Activated T-helper 17 cell treated with anti-CD3 and anti-CD28 coated beads, Interleukin-2, amount 50 U/mL, for 72 hours (primary cell): ENCODE data around the gene LCN9. TPM values are rescaled to one million over a fixed set of nuclear protein-coding genes. Genes with fewer than 3 reads are reported as not detected.
"Not testable (repeated sequence)": the region's sequence is repeated elsewhere in the genome, so short reads cannot be mapped to it uniquely, and the experiment has no call there.

ENCODE experiments used
- ATAC-seq: fragments of 150-1000 bp; cut with Tn5 transposase; replicated peaks from 2 replicates; pipeline ENCODE4 v1.10.0; 2021; ENCODE audit warnings: mild to moderate bottlenecking, moderate library complexity
- H3K27ac Mint-ChIP-seq: one replicate; pipeline ENCODE4 v1.8.0; 2022; ENCODE audit warnings: mixed read lengths
- H3K27me3 Mint-ChIP-seq: one replicate; pipeline ENCODE4 v1.8.0; 2022; ENCODE audit warnings: mixed read lengths
- H3K36me3 Mint-ChIP-seq: one replicate; pipeline ENCODE4 v1.8.0; 2022; ENCODE audit warnings: low read depth, mild to moderate bottlenecking, mixed read lengths
- H3K4me1 Mint-ChIP-seq: one replicate; pipeline ENCODE4 v1.8.0; 2022; ENCODE audit warnings: mixed read lengths
- H3K4me3 Mint-ChIP-seq: one replicate; pipeline ENCODE4 v1.8.0; 2022; ENCODE audit warnings: mild to moderate bottlenecking, mixed read lengths
- H3K9me3 Mint-ChIP-seq: one replicate; pipeline ENCODE4 v1.8.0; 2022; ENCODE audit warnings: mixed read lengths
- total RNA-seq, 2 donors: library from RNA; stranded (reverse); gene quantifications; one replicate each; pipeline ENCODE4 v1.2.3, GENCODE V29; 2022

LCN9 gene
- total RNA-seq, 2 donors from 2014 or later: not detected

GRCh38 chr9:135632841-135633240 lies 30.3 kb upstream of the LCN9 start:
- Mint-ChIP-seq H3K27ac (no peak overlapping the region), H3K36me3 (no peaks in the 10 kb centered on the region), H3K4me1 (no peaks in the 10 kb centered on the region), H3K4me3 (no peak overlapping the region), H3K27me3 (peaks cover 39% of the 10 kb centered on the region), H3K9me3 (peaks cover 3% of the 10 kb centered on the region)
- ATAC-seq: no peak

DNA sequence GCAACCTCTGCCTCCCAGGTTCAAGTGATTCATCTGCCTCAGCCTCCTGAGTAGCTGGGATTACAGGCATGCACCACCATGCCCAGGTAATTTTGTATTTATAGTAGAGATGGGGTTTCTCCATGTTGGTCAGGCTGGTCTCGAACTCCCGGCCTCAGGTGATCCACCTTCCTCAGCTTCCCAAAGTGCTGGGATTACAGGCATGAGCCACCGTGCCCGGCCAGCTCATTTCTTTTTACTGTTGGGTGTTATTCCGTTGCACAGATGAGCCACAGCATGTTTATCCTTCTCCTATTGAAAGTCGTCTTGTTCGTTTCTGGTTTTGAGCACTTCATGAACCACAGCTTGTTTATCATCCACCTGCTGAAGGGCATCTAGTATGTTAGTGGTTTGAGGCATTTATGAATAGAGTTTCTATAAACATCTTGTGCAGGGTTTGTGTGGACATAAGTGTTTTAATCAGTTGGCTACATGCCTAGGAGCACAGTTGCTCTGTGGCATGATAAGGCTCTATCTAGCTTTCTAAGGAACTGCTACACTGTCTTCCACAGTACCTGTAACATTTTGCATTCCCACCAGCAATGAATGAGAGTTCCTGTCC lies 26.1 kb upstream of the LCN9 start:
- H3K27ac Mint-ChIP-seq, H3K36me3 Mint-ChIP-seq, ATAC-seq, H3K9me3 Mint-ChIP-seq, H3K4me1 Mint-ChIP-seq, H3K4me3 Mint-ChIP-seq: not testable (repeated sequence)
- H3K27me3 Mint-ChIP-seq: peaks cover 42% of the 10 kb centered on the region

GRCh38 chr9:135639196-135639595 lies 23.9 kb upstream of the LCN9 start, which contains the start of gene GLT6D1:
Gene GLT6D1 (minus strand): TSS chr9:135639540. CDS start chr9:135639187, 353 bp downstream.
- ATAC-seq: no peak
- H3K4me1 Mint-ChIP-seq: no peaks in the 10 kb centered on the region
- H3K36me3 Mint-ChIP-seq: no peaks in the 10 kb centered on the region
- H3K27me3 Mint-ChIP-seq: peaks cover 47% of the 10 kb centered on the region
- H3K27ac Mint-ChIP-seq: no peak within 1 kb of the TSS
- H3K4me3 Mint-ChIP-seq: no peak within 1 kb of the TSS
- peaks cover 7% of the 10 kb centered on the region for H3K9me3 Mint-ChIP-seq

DNA sequence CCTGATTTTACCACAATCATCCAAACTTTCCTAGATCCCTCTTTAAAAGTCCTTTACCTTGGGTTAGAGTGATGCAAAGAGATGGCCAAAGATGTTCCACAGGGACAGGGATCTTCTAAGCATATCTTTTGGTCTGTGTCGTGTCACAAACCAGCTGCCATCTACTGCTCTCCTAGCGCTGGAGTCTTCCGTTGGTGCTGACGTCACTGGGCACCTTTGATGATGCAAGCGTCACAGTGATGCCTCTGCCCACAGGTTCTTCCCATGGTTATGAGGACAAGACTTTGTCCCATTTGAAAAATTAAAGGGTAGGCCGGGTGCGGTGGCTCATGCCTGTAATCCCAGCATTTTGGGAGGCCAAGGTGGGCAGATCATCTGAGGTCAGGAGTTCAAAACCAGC lies 22.1 kb upstream of the LCN9 start:
- peaks cover 19% of the 10 kb centered on the region for H3K9me3 Mint-ChIP-seq
- H3K4me1 Mint-ChIP-seq: no peaks in the 10 kb centered on the region
- ATAC-seq: no peak
- no peak overlapping the region for H3K27ac Mint-ChIP-seq
- H3K27me3 Mint-ChIP-seq: peaks cover 33% of the 10 kb centered on the region
- no peak overlapping the region for H3K4me3 Mint-ChIP-seq
- no peaks in the 10 kb centered on the region for H3K36me3 Mint-ChIP-seq

- no peak overlapping the region for H3K27ac Mint-ChIP-seq
- H3K36me3 Mint-ChIP-seq: no peaks in the 10 kb centered on the region
- H3K9me3 Mint-ChIP-seq: peaks cover 19% of the 10 kb centered on the region
- no peak for ATAC-seq
- no peak overlapping the region for H3K4me3 Mint-ChIP-seq
- no peaks in the 10 kb centered on the region for H3K4me1 Mint-ChIP-seq
- H3K27me3 Mint-ChIP-seq: peaks cover 28% of the 10 kb centered on the region
Measured at GRCh38 chr9:135641745-135642144, 21.4 kb upstream of the LCN9 start.

GRCh38 chr9:135644631-135645218 lies 18.4 kb upstream of the LCN9 start:
- no peak for ATAC-seq
- peaks cover 16% of the 10 kb centered on the region for H3K27me3 Mint-ChIP-seq
- H3K9me3 Mint-ChIP-seq: peaks cover 24% of the 10 kb centered on the region
- no peak overlapping the region for H3K27ac Mint-ChIP-seq
- H3K4me1 Mint-ChIP-seq: no peaks in the 10 kb centered on the region
- H3K36me3 Mint-ChIP-seq: no peaks in the 10 kb centered on the region
- no peak overlapping the region for H3K4me3 Mint-ChIP-seq

GRCh38 chr9:135647884-135648283 lies 15.2 kb upstream of the LCN9 start:
- H3K36me3 Mint-ChIP-seq: no peaks in the 10 kb centered on the region
- peaks cover 26% of the 10 kb centered on the region for H3K9me3 Mint-ChIP-seq
- H3K4me3 Mint-ChIP-seq: no peak overlapping the region
- H3K4me1 Mint-ChIP-seq: no peaks in the 10 kb centered on the region
- no peak for ATAC-seq
- peaks cover 13% of the 10 kb centered on the region for H3K27me3 Mint-ChIP-seq
- H3K27ac Mint-ChIP-seq: no peak overlapping the region

GRCh38 chr9:135648494-135649410 lies 14.4 kb upstream of the LCN9 start:
- Mint-ChIP-seq H3K4me3 (no peak overlapping the region), H3K9me3 (peaks cover 22% of the 10 kb centered on the region), H3K4me1 (no peaks in the 10 kb centered on the region), H3K27me3 (peaks cover 10% of the 10 kb centered on the region), H3K27ac (no peak overlapping the region), H3K36me3 (no peaks in the 10 kb centered on the region)
- no peak for ATAC-seq

DNA sequence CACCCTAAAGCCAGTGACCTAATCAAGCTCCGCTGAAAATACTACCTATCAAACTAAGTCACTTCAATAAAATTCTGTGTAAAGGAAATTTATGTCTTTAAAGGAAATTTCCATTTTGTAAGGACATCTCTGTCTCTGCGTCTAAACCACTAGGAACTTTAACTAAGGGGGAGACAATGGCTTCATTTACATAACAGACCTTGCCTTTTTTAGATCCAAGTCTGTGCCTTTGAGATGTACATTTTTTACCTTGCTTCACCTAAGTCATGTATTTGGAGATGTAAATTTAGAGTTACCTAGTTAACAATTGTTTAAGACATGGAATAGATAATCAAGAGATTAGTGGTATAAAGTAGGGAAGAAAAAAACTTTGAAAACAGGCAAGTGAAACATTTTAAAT lies 13.6 kb upstream of the LCN9 start:
- ATAC-seq: no peak
- Mint-ChIP-seq H3K27me3 (peaks cover 10% of the 10 kb centered on the region), H3K4me3 (no peak overlapping the region), H3K27ac (no peak overlapping the region), H3K4me1 (no peaks in the 10 kb centered on the region), H3K36me3 (no peaks in the 10 kb centered on the region), H3K9me3 (peaks cover 21% of the 10 kb centered on the region)

DNA sequence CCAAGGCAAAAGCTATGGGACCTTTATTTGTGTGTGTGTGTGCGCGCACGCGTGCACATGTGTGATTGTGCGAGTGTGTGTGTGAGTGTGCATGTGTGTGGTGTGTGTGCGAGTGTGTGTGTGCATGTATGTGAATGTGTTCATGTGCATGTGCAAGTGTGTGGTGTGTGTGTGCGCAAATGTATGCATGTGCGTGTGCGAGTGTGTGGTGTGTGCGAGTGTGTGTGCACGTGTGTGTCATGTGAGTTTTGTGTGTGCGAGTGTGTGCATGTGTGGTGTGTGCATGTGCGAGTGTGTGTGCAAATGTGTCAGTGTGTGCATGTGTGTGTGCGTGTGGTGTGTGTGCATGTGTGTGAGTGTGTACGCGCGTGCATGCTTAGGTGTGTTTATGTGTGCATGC lies 12.7 kb upstream of the LCN9 start:
- H3K27me3 Mint-ChIP-seq: peaks cover 15% of the 10 kb centered on the region
- H3K36me3 Mint-ChIP-seq: no peaks in the 10 kb centered on the region
- ATAC-seq: no peak
- peaks cover 12% of the 10 kb centered on the region for H3K9me3 Mint-ChIP-seq
- H3K27ac Mint-ChIP-seq: no peak overlapping the region
- H3K4me1 Mint-ChIP-seq: no peaks in the 10 kb centered on the region
- no peak overlapping the region for H3K4me3 Mint-ChIP-seq

GRCh38 chr9:135655317-135655716 lies 7.8 kb upstream of the LCN9 start:
- no peak for ATAC-seq
- no peaks in the 10 kb centered on the region for H3K4me1 Mint-ChIP-seq
- H3K9me3 Mint-ChIP-seq: peaks cover 3% of the 10 kb centered on the region
- no peaks in the 10 kb centered on the region for H3K36me3 Mint-ChIP-seq
- no peak overlapping the region for H3K27ac Mint-ChIP-seq
- H3K27me3 Mint-ChIP-seq: peaks cover 16% of the 10 kb centered on the region
- H3K4me3 Mint-ChIP-seq: no peak overlapping the region

- Mint-ChIP-seq H3K27ac (no peak overlapping the region), H3K27me3 (peaks cover 11% of the 10 kb centered on the region), H3K4me1 (no peaks in the 10 kb centered on the region), H3K4me3 (no peak overlapping the region), H3K9me3 (no peaks in the 10 kb centered on the region), H3K36me3 (no peaks in the 10 kb centered on the region)
- no peak for ATAC-seq
Measured at GRCh38 chr9:135657416-135657815, 5.7 kb upstream of the LCN9 start.

- Mint-ChIP-seq H3K36me3 (no peaks in the 10 kb centered on the region), H3K4me3 (no peak overlapping the region), H3K4me1 (no peaks in the 10 kb centered on the region), H3K9me3 (no peaks in the 10 kb centered on the region), H3K27me3 (peaks cover 8% of the 10 kb centered on the region), H3K27ac (no peak overlapping the region)
- ATAC-seq: no peak
Measured at GRCh38 chr9:135659252-135659651, 3.9 kb upstream of the LCN9 start.

- Mint-ChIP-seq H3K27ac (no peak overlapping the region), H3K36me3 (no peaks in the 10 kb centered on the region), H3K9me3 (no peaks in the 10 kb centered on the region), H3K27me3 (peaks cover 4% of the 10 kb centered on the region), H3K4me3 (no peak overlapping the region), H3K4me1 (no peaks in the 10 kb centered on the region)
- ATAC-seq: no peak
Measured at GRCh38 chr9:135660407-135660806, 2.7 kb upstream of the LCN9 start.
